Tibial artery (tissue), 4 donors: ENCODE results near the gene SHOX.
"Not testable (repeated sequence)": the region's sequence is repeated elsewhere in the genome, so short reads cannot be mapped to it uniquely, and the experiment has no call there.

ENCODE experiments used
- DNase-seq, 2 donors: peaks; one replicate each; pipeline ENCODE4 v3.0.0-alpha.2; 2019
- H3K27ac ChIP-seq, 2 donors: fragments of 200-600 bp; sonication (generic) in 1 of 2; 1 replicate in 1 of 2; 2 replicates in 1 of 2; pipeline ENCODE4 v1.5.1; 2018 to 2019; ENCODE audit warnings: mild to moderate bottlenecking in 1 of 2
- H3K27me3 ChIP-seq, 2 donors: fragments of 200-600 bp; sonication (generic) in 1 of 2; one replicate each; pipeline versions ENCODE4 v1.5.1 to v1.6.0; 2016 to 2019
- H3K36me3 ChIP-seq, 3 donors: fragments of 200-600 bp; sonication (generic) in 2 of 3; one replicate each; pipeline ENCODE4 v1.5.1; 2016 to 2019; ENCODE audit warnings: mild to moderate bottlenecking in 2 of 3
- H3K4me1 ChIP-seq, 4 donors: fragments of 200-600 bp; sonication (generic) in 2 of 4; 1 replicate in 3 of 4; 2 replicates in 1 of 4; pipeline ENCODE4 v1.5.1; 2016 to 2019
- H3K4me3 ChIP-seq, 2 donors: fragments of 200-600 bp; sonication (generic) in 1 of 2; 1 replicate in 1 of 2; 2 replicates in 1 of 2; pipeline ENCODE4 v1.5.1; 2018 to 2019; ENCODE audit warnings: mild to moderate bottlenecking in 2 of 2
- H3K9me3 ChIP-seq, 3 donors: fragments of 200-600 bp; sonication (generic) in 1 of 3; one replicate each; pipeline ENCODE4 v1.5.1; 2016 to 2019
- intact Hi-C: fragments of 100-400 bp; cut with DNase I; formaldehyde crosslinking; loops from one replicate; pipeline ENCODE4 v1.15.0; 2023; ENCODE audit warnings: low total_unique reads
- TF ChIP-seq, protein P1 (sequence below), 2 experiments: fragments of 200-600 bp in 1 of 2; fragments of 450-650 bp in 1 of 2; IDR thresholded peaks; one replicate each; pipeline ENCODE4 v1.5.1; 2017 to 2019; ENCODE audit warnings: antibody characterized with exemption in 2 of 2, mild to moderate bottlenecking in 1 of 2, moderate library complexity in 1 of 2

Gene SHOX

DNA sequence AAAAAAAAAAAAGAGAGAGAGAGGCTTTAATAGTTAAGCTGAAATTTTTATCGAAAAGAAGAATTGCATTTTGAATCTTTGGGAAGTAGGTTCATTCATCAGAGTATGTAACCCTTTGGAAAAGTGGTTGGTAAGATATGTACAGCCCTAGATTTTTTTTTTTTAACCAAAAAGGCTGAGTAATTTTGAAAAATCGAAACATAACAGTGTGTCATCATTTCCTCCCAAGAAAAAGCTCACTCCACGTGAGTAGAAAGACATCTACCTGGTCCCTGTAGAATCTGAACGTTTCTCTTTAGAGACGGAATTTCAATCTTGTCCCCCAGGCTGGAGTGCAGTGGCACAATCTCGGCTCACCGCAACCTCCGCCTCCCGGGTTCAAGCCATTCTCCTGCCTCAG, 16.2 kb downstream of the SHOX start:
- no peak for DNase-seq
- Histone ChIP-seq H3K27me3 (peaks cover 0 to 38% of the 10 kb centered on the region in 2 donors), H3K4me1 (peaks cover 0 to 10% (median 4%) of the 10 kb centered on the region in 4 donors), H3K36me3 (no peaks in the 10 kb centered on the region), H3K4me3 (no peak overlapping the region), H3K27ac (no peak overlapping the region), H3K9me3 (no peaks in the 10 kb centered on the region)
- intact Hi-C loops = no loop called here
- TF ChIP-seq, protein P1, sequence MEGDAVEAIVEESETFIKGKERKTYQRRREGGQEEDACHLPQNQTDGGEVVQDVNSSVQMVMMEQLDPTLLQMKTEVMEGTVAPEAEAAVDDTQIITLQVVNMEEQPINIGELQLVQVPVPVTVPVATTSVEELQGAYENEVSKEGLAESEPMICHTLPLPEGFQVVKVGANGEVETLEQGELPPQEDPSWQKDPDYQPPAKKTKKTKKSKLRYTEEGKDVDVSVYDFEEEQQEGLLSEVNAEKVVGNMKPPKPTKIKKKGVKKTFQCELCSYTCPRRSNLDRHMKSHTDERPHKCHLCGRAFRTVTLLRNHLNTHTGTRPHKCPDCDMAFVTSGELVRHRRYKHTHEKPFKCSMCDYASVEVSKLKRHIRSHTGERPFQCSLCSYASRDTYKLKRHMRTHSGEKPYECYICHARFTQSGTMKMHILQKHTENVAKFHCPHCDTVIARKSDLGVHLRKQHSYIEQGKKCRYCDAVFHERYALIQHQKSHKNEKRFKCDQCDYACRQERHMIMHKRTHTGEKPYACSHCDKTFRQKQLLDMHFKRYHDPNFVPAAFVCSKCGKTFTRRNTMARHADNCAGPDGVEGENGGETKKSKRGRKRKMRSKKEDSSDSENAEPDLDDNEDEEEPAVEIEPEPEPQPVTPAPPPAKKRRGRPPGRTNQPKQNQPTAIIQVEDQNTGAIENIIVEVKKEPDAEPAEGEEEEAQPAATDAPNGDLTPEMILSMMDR (IDR thresholded peaks at IDR 0.05) = no peak

DNA sequence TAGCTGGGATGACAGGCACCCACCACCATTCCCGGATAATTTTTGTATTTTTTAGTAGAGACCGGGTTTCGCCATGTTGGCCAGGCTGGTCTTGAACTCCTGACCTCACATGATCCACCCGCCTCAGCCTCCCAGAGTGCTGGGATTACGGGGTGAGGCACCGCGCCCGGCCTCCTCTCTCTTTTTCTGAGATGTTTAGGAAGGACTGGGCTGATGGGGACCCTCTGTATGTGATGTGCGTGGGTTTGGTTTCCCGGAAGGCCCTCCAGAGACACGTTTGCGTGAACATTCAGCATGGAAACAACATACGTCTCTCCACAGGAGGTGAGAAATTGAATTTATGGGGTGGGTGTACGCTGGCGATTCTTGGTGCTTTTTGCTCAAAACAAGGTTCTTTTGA, 18.6 kb downstream of the SHOX start:
- TF ChIP-seq, protein P1 (IDR thresholded peaks at IDR 0.05) = no peak
- Histone ChIP-seq H3K4me3 (no peak overlapping the region), H3K4me1 (peaks cover 0 to 8% (median 3%) of the 10 kb centered on the region in 4 donors), H3K36me3 (no peaks in the 10 kb centered on the region), H3K27ac (no peak overlapping the region), H3K9me3 (no peaks in the 10 kb centered on the region), H3K27me3 (peaks cover 0 to 18% of the 10 kb centered on the region in 2 donors)
- no peak for DNase-seq
- intact Hi-C loops = no loop called here

DNA sequence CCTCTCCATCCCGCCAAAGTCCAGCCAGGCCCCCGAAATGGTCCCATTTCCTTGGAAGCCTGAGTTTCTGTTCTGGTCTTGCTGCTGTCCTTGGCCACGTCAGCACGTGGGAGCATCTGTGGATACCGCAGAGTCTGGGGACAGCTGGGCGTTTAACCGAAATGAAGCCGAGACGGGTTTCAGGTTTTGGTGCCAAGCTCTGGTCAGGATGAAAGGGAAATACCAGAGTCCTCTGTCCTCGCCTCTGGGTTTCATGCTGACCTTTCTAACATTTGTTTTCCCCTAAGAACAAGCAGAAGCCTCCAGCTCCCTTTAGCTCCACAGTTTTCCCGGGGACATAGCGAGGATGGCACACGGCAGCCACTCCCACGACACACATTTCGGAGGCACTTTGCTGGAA, 19.7 kb downstream of the SHOX start:
- H3K9me3 ChIP-seq = no peaks in the 10 kb centered on the region

DNA sequence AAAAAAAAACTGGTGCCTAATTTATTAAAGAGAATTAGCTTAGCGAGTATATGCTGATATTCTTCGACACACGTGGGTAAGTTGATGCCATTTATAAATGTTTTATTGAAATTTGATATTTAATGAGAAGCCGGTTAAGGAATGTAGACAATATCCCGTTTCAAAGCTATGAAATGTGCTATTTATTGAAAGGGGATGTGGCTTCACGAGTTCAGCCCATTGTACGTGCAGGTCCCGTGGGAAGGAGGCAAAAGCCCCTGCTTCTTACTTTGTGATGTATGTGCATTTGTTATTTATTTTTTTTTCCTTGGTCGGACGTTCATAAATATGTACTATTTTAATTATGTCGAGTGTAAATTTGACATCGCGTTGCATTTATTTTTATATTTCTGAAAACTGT, 20.2 kb downstream of the SHOX start:
- Histone ChIP-seq H3K4me1 (no peaks in the 10 kb centered on the region), H3K27ac (no peak overlapping the region), H3K27me3 (peaks cover 0 to 8% of the 10 kb centered on the region in 2 donors), H3K9me3 (no peaks in the 10 kb centered on the region), H3K36me3 (no peaks in the 10 kb centered on the region), H3K4me3 (no peak overlapping the region)
- intact Hi-C loops = no loop called here
- peak in 1 of 2 donors; percentile 13 for DNase-seq
- TF ChIP-seq, protein P1 (IDR thresholded peaks at IDR 0.05) = no peak

More for the DNA sequence above, 19.7 kb downstream of the SHOX start:
- peak in 1 of 2 donors; percentile 3 for DNase-seq
- Histone ChIP-seq H3K36me3 (no peaks in the 10 kb centered on the region), H3K27me3 (peaks cover 0 to 8% of the 10 kb centered on the region in 2 donors), H3K4me3 (no peak overlapping the region), H3K4me1 (no peaks in the 10 kb centered on the region), H3K27ac (no peak overlapping the region)
- intact Hi-C loops = no loop called here
- TF ChIP-seq, protein P1 (IDR thresholded peaks at IDR 0.05) = no peak

DNA sequence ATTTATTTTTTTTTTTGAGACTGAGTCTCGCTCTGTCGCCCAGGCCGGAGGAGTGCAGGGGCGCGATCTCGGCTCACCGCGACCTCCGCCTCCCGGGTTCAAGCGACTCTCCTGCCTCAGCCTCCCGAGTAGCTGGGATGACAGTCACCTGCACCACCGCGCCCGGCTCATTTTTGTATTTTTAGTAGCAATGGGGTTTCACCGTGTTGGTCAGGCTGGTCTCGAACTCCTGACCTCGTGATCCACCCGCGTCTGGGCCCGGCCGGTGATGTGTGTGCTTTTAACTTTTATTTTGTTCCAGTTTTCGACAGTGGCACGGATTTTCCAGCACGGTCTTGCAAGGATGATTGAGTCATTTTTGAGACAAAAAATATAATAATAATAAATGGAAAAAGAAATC, 21.3 kb downstream of the SHOX start:
- intact Hi-C loops, H3K36me3 ChIP-seq, H3K27me3 ChIP-seq, H3K4me1 ChIP-seq, H3K27ac ChIP-seq, H3K9me3 ChIP-seq, H3K4me3 ChIP-seq: not testable (repeated sequence)
- DNase-seq = peak in 1 of 2 donors; percentile 19

DNA sequence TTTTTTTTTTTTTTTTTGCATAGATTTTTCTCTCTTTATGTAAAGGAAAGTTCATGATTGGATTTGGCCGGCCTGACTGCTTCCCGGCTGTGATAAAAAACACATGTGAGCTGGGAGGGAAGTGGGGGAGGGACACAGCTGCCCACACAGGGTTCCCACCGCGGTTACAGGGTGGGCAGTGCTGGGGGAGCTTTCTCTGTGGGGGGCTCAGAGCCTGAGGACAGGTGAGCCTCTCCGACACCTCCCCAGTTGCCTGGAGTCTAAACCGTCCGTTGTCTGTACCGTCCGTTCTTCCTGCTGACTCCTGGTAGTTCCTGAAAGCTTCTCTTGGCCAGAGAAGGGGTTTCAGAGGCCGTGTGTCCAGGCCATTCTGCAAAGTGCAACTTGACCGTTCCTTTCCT, 21.8 kb downstream of the SHOX start:
- TF ChIP-seq, protein P1 (IDR thresholded peaks at IDR 0.05) = no peak

More for the DNA sequence above, 21.8 kb downstream of the SHOX start:
- H3K36me3 ChIP-seq = no peaks in the 10 kb centered on the region
- no peaks in the 10 kb centered on the region for H3K9me3 ChIP-seq
- intact Hi-C loops = no loop called here
- peak in 1 of 2 donors; percentile 28 for DNase-seq
- no peak overlapping the region for H3K4me3 ChIP-seq
- peaks cover 0 to 8% of the 10 kb centered on the region in 2 donors for H3K27me3 ChIP-seq
- no peaks in the 10 kb centered on the region for H3K4me1 ChIP-seq
- no peak overlapping the region for H3K27ac ChIP-seq
